T-helper 1 cell treated with Interleukin-12 subunit alpha and Interleukin-12 subunit beta and Interleukin-4 antibody, amounts not matched to agents 30 ng/mL and 1 ng/mL, for 36 hours (primary cell): ENCODE measurements around the gene NAT16. TPM values are rescaled to one million over a fixed set of nuclear protein-coding genes. Genes with fewer than 3 reads are reported as not detected.

Experiments
- intact Hi-C: fragments of 100-400 bp; cut with micrococcal nuclease; formaldehyde crosslinking; loops from one replicate; pipeline ENCODE4 v1.15.1; 2024
- total RNA-seq: library from RNA; stranded (reverse); gene quantifications from 2 replicates; pipeline ENCODE4 v1.2.3, GENCODE V29; 2022

NAT16 gene
- total RNA-seq, 1 donor from 2014 or later: not detected

GRCh38 chr7:101172854-101173751, 7.0 kb downstream of the NAT16 start:
- intact Hi-C loops: loop anchor here (5.0 kb wide), 2 partner anchors 129 to 206 kb away; partner anchors contain the start of gene MUC12

GRCh38 chr7:101172005-101172853, 7.9 kb downstream of the NAT16 start:
- intact Hi-C loops: loop anchor here (5.0 kb wide), 2 partner anchors 130 to 205 kb away; partner anchors contain the start of gene MUC12

- intact Hi-C loops: loop anchor here (5.0 kb wide), 2 partner anchors 131 to 204 kb away; partner anchors contain the start of gene MUC12
These were observed 8.7 kb downstream of the NAT16 start for GRCh38 chr7:101171442-101171837.

- intact Hi-C loops: loop anchor here (5.0 kb wide), 2 partner anchors 131 to 204 kb away; partner anchors contain the start of gene MUC12
These were observed 9.3 kb downstream of the NAT16 start for GRCh38 chr7:101170617-101171441.

GRCh38 chr7:101169838-101170551, 10.1 kb downstream of the NAT16 start:
- intact Hi-C loops: loop anchor here (1.0 to 5.0 kb wide), 6 partner anchors 23 to 283 kb away; partner anchors contain the start of genes MUC12, TRIM56 and UFSP1

- intact Hi-C loops: loop anchor here (1.0 to 5.0 kb wide), 4 partner anchors 24 to 282 kb away; partner anchors contain the start of genes TRIM56 and UFSP1
These were observed 10.8 kb downstream of the NAT16 start for GRCh38 chr7:101169110-101169837.

- intact Hi-C loops: loop anchor here (1.0 to 5.0 kb wide), 4 partner anchors 24 to 281 kb away; partner anchors contain the start of genes TRIM56 and UFSP1
These were observed 11.6 kb downstream of the NAT16 start for GRCh38 chr7:101168412-101169049.

GRCh38 chr7:101167645-101168411, 12.3 kb downstream of the NAT16 start:
- intact Hi-C loops: loop anchor here (2.0 to 5.0 kb wide), 3 partner anchors 25 to 281 kb away; partner anchors contain the start of genes TRIM56 and UFSP1

- intact Hi-C loops: loop anchor here (5.0 kb wide), 2 partner anchors 80 to 280 kb away; partner anchors contain the start of genes TRIM56 and UFSP1
These were observed 13.0 kb downstream of the NAT16 start for GRCh38 chr7:101166909-101167644.

GRCh38 chr7:101166648-101166908, 13.5 kb downstream of the NAT16 start:
- intact Hi-C loops: loop anchor here (5.0 kb wide), 2 partner anchors 79 to 279 kb away; partner anchors contain the start of genes TRIM56 and UFSP1

- intact Hi-C loops: loop anchor here (1.0 to 5.0 kb wide), 5 partner anchors 12 to 279 kb away; partner anchors contain the start of genes AP1S1, FIS1, PLOD3 and TRIM56
These were observed 14.0 kb downstream of the NAT16 start for GRCh38 chr7:101165958-101166647.

- intact Hi-C loops: loop anchor here (1.0 to 5.0 kb wide), 5 partner anchors 11 to 278 kb away; partner anchors contain the start of genes AP1S1, FIS1, PLOD3 and TRIM56
These were observed 14.8 kb downstream of the NAT16 start, which contains the start of gene VGF for GRCh38 chr7:101165075-101165957. TSS of gene VGF (minus strand) at chr7:101165569. CDS start at chr7:101164843, 726 bp downstream.

GRCh38 chr7:101164071-101164840, 15.8 kb downstream of the NAT16 start:
- intact Hi-C loops: loop anchor here (2.0 kb wide), 1 partner anchor 81 kb away; the partner anchor contains the start of gene FIS1
